GM18502 (cell line): Measurements from ENCODE around the gene SLAMF7.

Experiments
- ATAC-seq: cut with Tn5 transposase; IDR thresholded peaks from one replicate; pipeline ENCODE4 v1.9.1; 2021; ENCODE audit warnings: mild to moderate bottlenecking; ENCODE audit not compliant: unreplicated experiment, poor library complexity

SLAMF7 gene

GRCh38 chr1:160744199-160744851 lies 5.3 kb downstream of the SLAMF7 start:
- no peak for ATAC-seq

DNA sequence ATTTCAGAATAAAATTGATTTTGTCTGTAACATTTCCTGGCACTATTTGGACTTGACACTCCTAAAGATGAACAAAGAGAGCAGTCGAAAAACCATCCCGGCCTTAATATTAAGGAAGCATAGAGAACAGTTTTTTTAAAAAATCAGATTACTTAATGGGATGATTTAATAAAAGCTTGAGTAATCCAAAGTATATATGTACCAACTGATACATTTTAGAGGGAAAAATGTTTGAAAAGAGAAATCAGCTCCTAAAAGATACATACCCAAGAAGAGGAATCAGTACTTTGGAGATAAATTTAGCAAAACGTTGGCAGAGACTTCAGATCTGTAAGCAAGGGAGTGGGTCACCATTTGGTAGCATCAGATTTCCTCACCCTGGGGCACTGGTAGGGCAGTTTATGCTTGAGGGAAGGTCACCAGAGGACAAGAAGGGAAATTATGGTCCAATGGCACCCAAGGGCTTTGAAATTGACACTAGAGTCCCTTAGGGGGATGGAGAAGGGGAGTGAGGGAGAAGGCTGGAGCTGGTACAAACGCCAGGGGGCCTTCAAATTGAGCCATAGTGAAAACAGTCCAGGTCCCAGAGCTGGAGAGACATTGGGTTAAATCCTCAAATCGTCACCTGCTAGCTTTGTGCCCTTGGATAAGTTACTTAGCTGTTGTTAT lies 5.9 kb downstream of the SLAMF7 start:
- ATAC-seq, result no peak

DNA sequence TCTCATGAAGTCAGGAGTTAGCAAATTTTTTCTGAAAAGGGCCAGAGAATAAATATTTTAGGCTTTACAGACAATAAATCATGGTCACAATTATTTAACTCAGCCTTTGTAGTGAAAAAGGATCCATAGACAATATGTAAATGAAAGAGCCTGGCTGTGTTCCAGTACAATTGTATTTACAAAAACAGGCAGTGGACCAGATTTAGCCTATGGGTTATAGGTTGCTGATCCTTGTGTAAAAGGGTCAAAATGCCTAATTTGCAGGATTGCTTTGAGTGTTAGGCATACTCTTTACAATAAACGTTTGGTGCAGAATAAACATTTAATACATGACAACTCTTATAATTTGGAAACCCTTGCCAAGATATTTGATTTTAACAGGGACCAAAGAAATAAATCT lies 6.5 kb downstream of the SLAMF7 start:
- ATAC-seq, result no peak

- no peak for ATAC-seq
These were observed 7.9 kb downstream of the SLAMF7 start for GRCh38 chr1:160746836-160747500.

- no peak for ATAC-seq
These were observed 8.7 kb downstream of the SLAMF7 start for GRCh38 chr1:160747717-160748116.

GRCh38 chr1:160748181-160748877 lies 9.3 kb downstream of the SLAMF7 start:
- ATAC-seq, result no peak

DNA sequence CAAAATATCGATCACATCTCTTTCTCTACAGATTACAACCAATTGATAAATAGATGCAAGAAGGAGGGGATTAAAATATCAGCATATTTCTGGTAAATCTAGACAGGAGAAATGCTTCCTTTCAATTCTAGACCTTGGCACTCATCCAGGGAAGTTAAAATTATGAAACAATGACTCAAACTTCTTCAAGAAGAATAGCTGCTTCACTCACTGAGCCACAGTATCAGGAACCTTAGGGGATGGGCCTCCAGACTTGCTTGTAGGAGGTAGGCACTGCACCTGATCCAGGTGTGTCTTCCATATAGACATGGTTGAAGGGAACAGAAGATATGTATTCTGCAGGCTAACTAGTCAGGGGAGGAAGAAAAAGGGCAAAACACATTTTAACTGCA lies 9.8 kb downstream of the SLAMF7 start:
- ATAC-seq, result no peak

DNA sequence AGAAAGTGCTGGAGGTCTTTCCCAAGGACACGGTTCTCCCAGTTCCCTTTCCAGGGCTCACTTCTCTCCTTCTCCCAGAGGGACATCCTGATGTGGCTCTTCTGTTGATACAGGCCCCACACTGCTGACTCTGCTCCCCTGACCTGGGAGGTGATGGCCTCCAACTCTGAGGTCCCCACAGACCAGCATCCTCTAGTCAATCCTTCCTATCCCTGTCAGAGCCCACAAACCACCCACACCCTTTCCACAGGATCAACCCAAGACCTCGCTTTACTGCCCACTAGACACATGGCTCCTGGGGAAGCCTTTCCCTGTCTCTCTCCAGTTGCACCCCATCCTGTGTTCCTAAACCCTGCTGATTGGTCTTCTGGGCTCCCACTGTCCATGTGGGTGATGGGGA lies 11.6 kb downstream of the SLAMF7 start:
- no peak for ATAC-seq

DNA sequence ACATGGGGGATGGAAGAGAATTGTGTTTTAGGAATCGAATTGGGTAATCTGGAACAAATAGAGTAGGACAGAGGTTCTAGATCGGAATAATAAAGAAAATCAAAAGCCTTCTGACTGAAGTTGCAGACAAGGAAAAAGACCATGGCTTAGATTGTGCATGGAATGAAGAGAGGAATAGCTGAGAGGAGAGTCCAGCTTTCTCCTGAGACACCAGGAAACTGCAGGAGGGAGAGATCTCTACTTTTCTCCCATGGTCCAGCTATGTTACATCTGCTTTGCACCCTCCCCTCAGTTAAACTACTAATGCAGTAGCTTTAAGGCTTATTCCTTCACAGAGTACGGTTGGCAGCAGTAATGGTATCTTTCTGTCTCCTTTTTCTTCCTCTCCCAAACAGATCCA lies 13.4 kb downstream of the SLAMF7 start:
- no peak for ATAC-seq

- no peak for ATAC-seq
These were observed 13.9 kb downstream of the SLAMF7 start for GRCh38 chr1:160752924-160753323.

DNA sequence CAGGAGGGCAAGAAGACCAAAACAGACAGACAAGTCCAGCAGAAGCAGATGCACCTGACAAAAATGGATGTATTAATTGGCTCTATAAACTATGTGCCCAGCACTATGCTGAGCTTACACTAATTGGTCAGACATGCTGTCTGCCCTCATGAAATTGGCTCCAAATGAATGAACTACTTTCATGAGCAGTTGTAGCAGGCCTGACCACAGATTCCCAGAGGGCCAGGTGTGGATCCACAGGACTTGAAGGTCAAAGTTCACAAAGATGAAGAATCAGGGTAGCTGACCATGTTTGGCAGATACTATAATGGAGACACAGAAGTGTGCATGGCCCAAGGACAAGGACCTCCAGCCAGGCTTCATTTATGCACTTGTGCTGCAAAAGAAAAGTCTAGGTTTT lies 14.5 kb downstream of the SLAMF7 start:
- no peak for ATAC-seq

GRCh38 chr1:160755461-160755860 lies 16.4 kb downstream of the SLAMF7 start:
- no peak for ATAC-seq

GRCh38 chr1:160755911-160756848 lies 17.1 kb downstream of the SLAMF7 start:
- no peak for ATAC-seq

DNA sequence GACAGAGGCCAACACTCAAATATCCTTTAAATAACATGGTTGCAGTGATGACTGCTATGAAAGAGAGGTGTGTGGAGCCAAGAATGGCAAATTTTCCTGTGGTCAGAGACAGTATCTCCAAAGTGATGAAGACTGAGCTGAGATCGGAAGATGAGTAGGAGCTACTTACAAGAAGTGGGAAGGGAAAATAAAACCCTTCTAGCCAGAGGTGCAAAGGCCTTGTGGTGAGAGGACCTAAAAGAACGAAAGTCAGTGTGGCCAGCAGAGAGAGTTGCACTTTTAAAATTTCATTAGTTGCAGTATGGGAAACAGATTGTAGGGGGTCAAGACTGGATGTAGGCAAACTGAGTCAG lies 17.8 kb downstream of the SLAMF7 start:
- ATAC-seq, result no peak

DNA sequence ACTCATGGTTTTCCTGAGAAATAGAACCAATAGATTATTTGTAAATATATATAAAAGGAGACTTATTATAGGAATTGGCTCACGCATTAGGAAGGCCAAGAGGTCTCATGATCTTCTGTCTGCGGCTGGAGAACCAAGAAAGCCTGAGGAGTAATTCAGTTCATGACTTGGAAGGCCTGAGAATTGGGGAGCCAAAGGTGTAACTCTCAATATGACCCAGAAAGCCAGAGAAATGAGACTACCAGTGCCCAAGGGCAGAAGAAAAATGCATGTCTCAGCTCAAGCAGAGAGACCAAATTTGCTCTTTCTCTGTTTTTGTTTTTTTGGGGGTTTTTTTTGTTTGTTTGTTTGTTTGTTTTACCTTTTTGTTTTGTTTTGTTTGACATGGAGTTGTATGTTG lies 19.5 kb downstream of the SLAMF7 start:
- no peak for ATAC-seq

- no peak for ATAC-seq
These were observed 20.7 kb downstream of the SLAMF7 start for GRCh38 chr1:160759740-160760139.

DNA sequence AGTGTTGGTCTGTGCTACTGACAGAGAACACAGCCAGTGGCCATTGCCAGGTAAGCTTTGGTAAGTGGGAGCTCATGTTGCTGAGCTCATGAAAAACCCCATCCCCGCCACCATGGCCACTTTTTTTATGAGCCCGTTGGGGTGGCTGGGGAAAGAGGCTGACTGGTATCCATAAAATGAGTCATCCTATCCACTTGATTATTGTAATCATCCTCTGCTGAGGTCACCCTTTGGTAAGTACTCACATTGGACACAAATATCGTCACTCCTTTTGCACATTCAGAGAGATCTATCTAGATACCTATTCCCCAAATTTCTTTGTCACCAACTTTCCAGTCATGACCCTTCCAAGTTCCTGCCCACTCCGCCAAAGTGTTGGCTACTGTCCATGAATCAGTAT lies 22.0 kb downstream of the SLAMF7 start:
- no peak for ATAC-seq

DNA sequence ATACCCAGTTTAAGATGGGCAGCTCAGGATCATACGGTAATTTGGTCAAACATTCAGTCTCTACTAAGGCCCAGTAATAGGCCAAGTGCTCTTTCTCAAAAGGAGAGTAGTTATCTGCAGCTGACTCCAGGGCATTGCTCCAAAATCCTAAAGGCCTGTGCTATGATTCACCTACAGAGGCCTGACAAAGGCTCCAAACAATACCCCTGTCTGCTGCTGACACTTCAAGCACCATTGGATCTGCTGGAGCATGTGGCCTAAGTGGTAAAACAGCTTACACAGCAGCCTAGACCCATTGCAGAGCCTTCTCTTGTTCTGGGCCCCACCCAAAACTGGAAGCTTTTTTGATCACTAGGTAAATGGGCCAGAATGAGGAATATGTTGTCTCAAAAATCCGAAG lies 22.8 kb downstream of the SLAMF7 start:
- no peak for ATAC-seq

DNA sequence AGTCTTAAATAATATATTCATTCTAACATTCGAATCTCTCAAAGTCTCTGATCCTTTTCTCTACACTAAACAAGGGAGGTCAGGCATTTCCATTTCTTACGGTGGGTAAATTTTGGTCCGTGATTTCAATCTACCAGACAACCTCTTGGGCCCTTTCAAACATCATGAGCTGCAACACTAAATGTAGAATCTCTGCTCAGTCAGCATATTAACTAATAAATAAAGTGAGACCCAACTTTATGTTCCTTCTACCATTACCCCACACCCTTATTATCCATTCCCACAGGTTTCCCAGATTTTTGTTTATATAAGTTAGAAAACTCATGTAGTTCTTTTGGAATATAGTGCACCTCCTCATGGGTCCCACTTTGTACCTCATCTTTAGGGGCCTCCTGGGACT lies 24.9 kb downstream of the SLAMF7 start:
- ATAC-seq, result no peak
